ENCODE data around the gene CRLF1. TPM values are rescaled to one million over a fixed set of nuclear protein-coding genes. Genes with fewer than 3 reads are reported as not detected.
"Not testable (repeated sequence)": the region's sequence is repeated elsewhere in the genome, so short reads cannot be mapped to it uniquely, and the experiment has no call there.

Gene CRLF1
- total and polyA plus RNA-seq, 2 donors (not counting 1 experiment from before 2014, with no cell fraction given), result not detected

DNA sequence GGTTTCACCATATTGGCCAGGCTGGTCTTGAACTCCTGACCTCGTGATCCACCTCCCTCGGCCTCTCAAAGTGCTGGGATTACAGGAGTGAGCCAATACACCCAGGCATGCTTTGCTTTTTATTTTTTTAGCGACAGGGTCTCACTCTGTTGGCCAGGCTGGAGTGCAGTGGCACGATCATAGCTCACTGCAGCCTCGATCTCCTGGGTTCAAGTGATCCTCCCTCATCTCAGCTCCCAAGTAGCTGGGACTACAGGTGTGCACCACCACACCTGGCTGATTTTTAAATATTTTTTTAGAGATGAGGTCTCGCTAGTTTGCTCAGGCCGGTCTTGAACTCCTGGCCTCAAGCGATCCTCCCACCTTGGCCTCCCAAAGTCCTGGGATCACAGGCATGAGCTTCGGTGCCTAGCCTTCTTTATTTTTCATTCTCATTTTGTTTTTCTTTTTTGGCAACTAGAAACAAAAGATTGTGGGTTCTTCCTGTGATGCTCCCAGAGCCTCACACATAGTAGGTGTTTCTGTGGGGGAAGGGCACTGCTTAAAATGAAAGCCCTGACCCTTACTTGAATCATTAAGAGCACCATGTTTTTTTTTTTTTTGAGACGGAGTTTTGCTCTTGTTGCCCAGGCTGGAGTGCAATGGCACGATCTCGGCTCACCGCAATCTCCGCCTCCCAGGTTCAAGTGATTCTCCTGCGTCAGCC is 5.8 kb downstream of the CRLF1 start:
- H3K9ac ChIP-seq (ENCODE audit: low read length); H2AFZ ChIP-seq (ENCODE audit: insufficient read depth, low read depth, low read length, poor library complexity, severe bottlenecking); CTCF ChIA-PET; DNase-seq; H4K20me1 ChIP-seq (ENCODE audit: control insufficient read depth, insufficient read depth, low read length, poor library complexity, severe bottlenecking); H3K4me3 ChIP-seq (ENCODE audit: control extremely low read depth in 1 of 5, extremely low read depth in 1 of 5, insufficient read depth in 1 of 5, low read depth in 2 of 5, low read length in 4 of 5); H3K27ac ChIP-seq (ENCODE audit: low read length in 2 of 2); intact Hi-C loops (cut with micrococcal nuclease); H3K9me3 ChIP-seq (ENCODE audit: control extremely low read depth in 1 of 3, control insufficient read depth in 2 of 3, insufficient read depth in 1 of 3, low read length in 2 of 3); ATAC-seq (ENCODE audit: low read depth); H3K4me3 Mint-ChIP-seq; H3K36me3 ChIP-seq (replicated peaks in 1 of 2; ENCODE audit: control extremely low read depth in 1 of 2, control insufficient read depth in 1 of 2, extremely low read depth in 1 of 2, insufficient read depth in 2 of 2, low read length in 1 of 2); H3K9me3 Mint-ChIP-seq (ENCODE audit: insufficient read depth); H3K27ac Mint-ChIP-seq; H3K4me2 ChIP-seq (replicated peaks; ENCODE audit: low read depth, low read length, poor library complexity, severe bottlenecking); H3K79me2 ChIP-seq (ENCODE audit: control insufficient read depth, insufficient read depth, low read length); POLR2A ChIA-PET: not testable (repeated sequence)
- WGBS (ENCODE audit: insufficient coverage), result 97% methylated on average over 9 of the region's 15 CpGs
- peaks cover 16% of the 10 kb centered on the region for H3K4me1 Mint-ChIP-seq
- H3K27me3 ChIP-seq (replicated peaks in 1 of 4; ENCODE audit: control extremely low read depth in 1 of 4, control insufficient read depth in 3 of 4, insufficient read depth in 4 of 4, low read length in 3 of 4), result peaks cover 0 to 70% (median 27%) of the 10 kb centered on the region in 4 experiments
- H3K27me3 Mint-ChIP-seq, result peaks cover 38% of the 10 kb centered on the region
- peaks cover 9 to 22% of the 10 kb centered on the region in 2 donors for H3K4me1 ChIP-seq (ENCODE audit: control insufficient read depth in 2 of 2, insufficient read depth in 2 of 2, low read length in 2 of 2)

DNA sequence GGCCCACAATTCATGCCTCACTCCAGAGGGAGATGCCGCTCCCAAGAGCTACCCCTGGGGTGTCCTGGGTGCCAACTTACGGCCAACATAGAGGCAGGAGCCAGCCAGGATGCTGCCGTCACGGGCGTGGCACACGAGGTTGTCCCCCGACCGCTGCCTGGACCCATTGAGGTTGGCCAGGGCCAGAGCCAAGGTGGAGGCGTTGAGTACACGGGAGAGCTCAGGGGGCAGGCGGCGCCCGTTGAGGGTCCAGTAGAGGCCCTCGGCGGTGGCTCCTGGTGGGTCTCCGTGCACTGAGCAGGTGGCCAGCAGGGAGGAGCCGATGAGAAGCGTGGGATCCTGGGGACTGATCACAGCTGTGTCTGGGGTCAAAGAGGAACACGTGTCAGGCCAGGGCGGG is 7.1 kb downstream of the CRLF1 start:
- Histone ChIP-seq H3K4me3 (ENCODE audit: control extremely low read depth in 1 of 5, extremely low read depth in 1 of 5, insufficient read depth in 1 of 5, low read depth in 2 of 5, low read length in 4 of 5) (no peak overlapping the region), H3K27ac (ENCODE audit: low read length in 2 of 2) (no peak overlapping the region), H3K36me3 (replicated peaks in 1 of 2; ENCODE audit: control extremely low read depth in 1 of 2, control insufficient read depth in 1 of 2, extremely low read depth in 1 of 2, insufficient read depth in 2 of 2, low read length in 1 of 2) (no peaks in the 10 kb centered on the region), H4K20me1 (ENCODE audit: control insufficient read depth, insufficient read depth, low read length, poor library complexity, severe bottlenecking) (no peaks in the 10 kb centered on the region), H3K9me3 (ENCODE audit: control extremely low read depth in 1 of 3, control insufficient read depth in 2 of 3, insufficient read depth in 1 of 3, low read length in 2 of 3) (no peaks in the 10 kb centered on the region), H3K4me2 (replicated peaks; ENCODE audit: low read depth, low read length, poor library complexity, severe bottlenecking) (no peak overlapping the region), H3K9ac (ENCODE audit: low read length) (no peak overlapping the region), H3K4me1 (ENCODE audit: control insufficient read depth in 2 of 2, insufficient read depth in 2 of 2, low read length in 2 of 2) (peaks cover 13 to 26% of the 10 kb centered on the region in 2 donors), H3K79me2 (ENCODE audit: control insufficient read depth, insufficient read depth, low read length) (no peaks in the 10 kb centered on the region), H2AFZ (ENCODE audit: insufficient read depth, low read depth, low read length, poor library complexity, severe bottlenecking) (no peak overlapping the region), H3K27me3 (replicated peaks in 1 of 4; ENCODE audit: control extremely low read depth in 1 of 4, control insufficient read depth in 3 of 4, insufficient read depth in 4 of 4, low read length in 3 of 4) (peaks cover 0 to 61% (median 21%) of the 10 kb centered on the region in 4 experiments)
- Mint-ChIP-seq H3K4me3 (no peak overlapping the region), H3K4me1 (peaks cover 17% of the 10 kb centered on the region), H3K9me3 (ENCODE audit: insufficient read depth) (no peaks in the 10 kb centered on the region), H3K27ac (no peak overlapping the region), H3K27me3 (peaks cover 28% of the 10 kb centered on the region)
- intact Hi-C loops (cut with micrococcal nuclease), result no loop called here
- TF ChIP-seq EZH2 (IDR thresholded peaks at IDR 0.05; ENCODE audit: borderline replicate concordance, insufficient read depth, low read depth, low read length, poor library complexity, severe bottlenecking), result no peak
- TF ChIP-seq, protein P1, sequence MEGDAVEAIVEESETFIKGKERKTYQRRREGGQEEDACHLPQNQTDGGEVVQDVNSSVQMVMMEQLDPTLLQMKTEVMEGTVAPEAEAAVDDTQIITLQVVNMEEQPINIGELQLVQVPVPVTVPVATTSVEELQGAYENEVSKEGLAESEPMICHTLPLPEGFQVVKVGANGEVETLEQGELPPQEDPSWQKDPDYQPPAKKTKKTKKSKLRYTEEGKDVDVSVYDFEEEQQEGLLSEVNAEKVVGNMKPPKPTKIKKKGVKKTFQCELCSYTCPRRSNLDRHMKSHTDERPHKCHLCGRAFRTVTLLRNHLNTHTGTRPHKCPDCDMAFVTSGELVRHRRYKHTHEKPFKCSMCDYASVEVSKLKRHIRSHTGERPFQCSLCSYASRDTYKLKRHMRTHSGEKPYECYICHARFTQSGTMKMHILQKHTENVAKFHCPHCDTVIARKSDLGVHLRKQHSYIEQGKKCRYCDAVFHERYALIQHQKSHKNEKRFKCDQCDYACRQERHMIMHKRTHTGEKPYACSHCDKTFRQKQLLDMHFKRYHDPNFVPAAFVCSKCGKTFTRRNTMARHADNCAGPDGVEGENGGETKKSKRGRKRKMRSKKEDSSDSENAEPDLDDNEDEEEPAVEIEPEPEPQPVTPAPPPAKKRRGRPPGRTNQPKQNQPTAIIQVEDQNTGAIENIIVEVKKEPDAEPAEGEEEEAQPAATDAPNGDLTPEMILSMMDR (IDR thresholded peaks at IDR 0.05), result no peak
- no peak for DNase-seq
- CTCF ChIA-PET, result no interaction called here
- POLR2A ChIA-PET, result interaction anchor here (1.3 kb wide), 1 partner anchor 10 kb away, joined by 3 read pairs; the partner anchor contains the start of gene REX1BD
- no peak for ATAC-seq (ENCODE audit: low read depth)
- WGBS (ENCODE audit: insufficient coverage), result 91% methylated on average over 19 of the region's 20 CpGs

All from B cell (primary cell).